Amniotic stem cell (primary cell): Measurements from ENCODE around the gene LHX3.

Experiments used
- DNase-seq: peaks from one replicate; lab custom pipeline; 2025; lab: John Stamatoyannopoulos, UW

Gene LHX3

GRCh38 chr9:136192289-136193126 is 12.4 kb downstream of the LHX3 start:
- DNase-seq, result no peak

GRCh38 chr9:136191960-136192286 is 13.0 kb downstream of the LHX3 start:
- no peak for DNase-seq

- DNase-seq, result no peak
Measured at GRCh38 chr9:136191099-136191959, 13.6 kb downstream of the LHX3 start.

GRCh38 chr9:136190656-136191055 is 14.3 kb downstream of the LHX3 start:
- DNase-seq, result no peak

- no peak for DNase-seq
Measured at GRCh38 chr9:136190237-136190601, 14.7 kb downstream of the LHX3 start.

- DNase-seq, result no peak
Measured at GRCh38 chr9:136189394-136190236, 15.3 kb downstream of the LHX3 start.

- no peak for DNase-seq
Measured at GRCh38 chr9:136187683-136188586, 17.0 kb downstream of the LHX3 start.

- DNase-seq, result no peak
Measured at GRCh38 chr9:136187197-136187596, 17.7 kb downstream of the LHX3 start.

- no peak for DNase-seq
Measured at GRCh38 chr9:136186386-136186785, 18.5 kb downstream of the LHX3 start.

GRCh38 chr9:136185596-136186366 is 19.1 kb downstream of the LHX3 start:
- no peak for DNase-seq

- no peak for DNase-seq
Measured at GRCh38 chr9:136185066-136185465, 19.9 kb downstream of the LHX3 start.

GRCh38 chr9:136182850-136183422 is 22.0 kb downstream of the LHX3 start:
- DNase-seq, result no peak

- DNase-seq, result no peak
Measured at GRCh38 chr9:136182420-136182787, 22.5 kb downstream of the LHX3 start.

GRCh38 chr9:136181784-136182419 is 23.0 kb downstream of the LHX3 start:
- DNase-seq, result no peak

GRCh38 chr9:136180586-136180985 is 24.3 kb downstream of the LHX3 start:
- DNase-seq, result no peak

GRCh38 chr9:136179761-136180160 is 25.2 kb downstream of the LHX3 start:
- no peak for DNase-seq

- no peak for DNase-seq
Measured at GRCh38 chr9:136179101-136179616, 25.8 kb downstream of the LHX3 start.

- DNase-seq, result no peak
Measured at GRCh38 chr9:136178773-136179075, 26.2 kb downstream of the LHX3 start.

GRCh38 chr9:136178061-136178772 is 26.7 kb downstream of the LHX3 start:
- DNase-seq, result no peak
